ENCODE results near the gene KLHL4.
"Not testable (repeated sequence)": the region's sequence is repeated elsewhere in the genome, so short reads cannot be mapped to it uniquely, and the experiment has no call there.

KLHL4 gene

GRCh38 chrX:87664381-87664780 is 146.8 kb downstream of the KLHL4 start:
- DNase-seq, result no peak

DNA sequence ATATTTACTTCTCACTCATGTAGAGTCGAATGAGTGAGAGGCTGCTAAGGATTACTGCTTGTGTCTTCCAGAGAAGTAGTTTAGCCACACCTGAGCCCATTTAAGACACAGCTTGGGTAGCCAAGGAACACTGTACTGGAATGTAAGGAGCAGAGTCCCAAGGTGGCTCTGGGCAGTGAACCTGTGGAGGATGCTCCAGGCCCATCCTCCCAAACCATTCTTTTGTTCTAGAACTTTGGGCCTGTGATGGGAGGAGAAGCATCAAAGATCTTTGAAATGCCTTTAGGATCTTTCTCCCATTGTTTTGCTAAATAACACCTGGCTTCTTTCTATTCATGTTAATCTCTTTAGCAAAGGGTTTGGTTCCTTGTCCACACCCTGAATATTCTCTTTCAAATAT is 162.2 kb downstream of the KLHL4 start:
- no peak for DNase-seq

DNA sequence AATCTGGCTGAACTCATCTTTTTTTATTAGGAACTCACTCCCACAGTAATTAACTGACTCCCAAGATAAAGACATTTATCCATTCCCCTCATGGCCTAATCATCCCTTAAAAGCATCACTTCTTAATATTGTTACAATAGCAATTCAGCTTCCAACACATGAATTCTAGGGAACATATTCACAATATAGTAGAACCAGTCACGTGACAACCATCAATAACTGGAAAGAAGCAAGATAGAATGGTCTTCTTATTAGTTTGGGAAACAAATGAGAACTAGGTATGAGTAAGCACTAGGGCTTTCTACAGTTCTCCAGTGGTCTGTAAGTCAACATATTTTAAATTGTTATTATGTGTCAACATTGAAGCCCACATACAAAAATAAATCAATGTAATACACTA is 170.1 kb downstream of the KLHL4 start:
- no peak for DNase-seq

GRCh38 chrX:87688113-87688748 is 170.6 kb downstream of the KLHL4 start:
- DNase-seq, result not testable (repeated sequence)

- DNase-seq, result not testable (repeated sequence)
Measured at GRCh38 chrX:87689218-87689617, 171.6 kb downstream of the KLHL4 start.

- DNase-seq, result no peak
Measured at GRCh38 chrX:87693204-87693603, 175.6 kb downstream of the KLHL4 start.

DNA sequence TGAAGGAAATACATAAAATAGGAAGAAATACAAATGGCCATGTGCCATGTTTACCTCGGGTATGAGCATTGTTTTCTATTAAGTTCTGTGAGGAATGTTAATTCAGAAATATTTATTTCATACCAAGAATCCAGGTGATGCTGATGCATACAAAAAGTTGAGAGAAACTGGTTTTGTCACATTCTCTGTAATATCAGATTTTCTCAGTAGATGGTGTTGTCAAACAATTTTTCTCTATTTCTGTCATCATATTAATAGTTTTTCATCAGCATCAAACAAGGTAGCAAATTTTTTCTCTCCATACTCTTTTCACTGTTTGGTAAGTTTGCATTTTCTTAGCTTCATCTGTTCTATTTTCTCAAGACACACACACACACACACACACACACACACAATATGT is 179.8 kb downstream of the KLHL4 start:
- no peak for DNase-seq

GRCh38 chrX:87702795-87703194 is 185.2 kb downstream of the KLHL4 start:
- DNase-seq, result no peak

DNA sequence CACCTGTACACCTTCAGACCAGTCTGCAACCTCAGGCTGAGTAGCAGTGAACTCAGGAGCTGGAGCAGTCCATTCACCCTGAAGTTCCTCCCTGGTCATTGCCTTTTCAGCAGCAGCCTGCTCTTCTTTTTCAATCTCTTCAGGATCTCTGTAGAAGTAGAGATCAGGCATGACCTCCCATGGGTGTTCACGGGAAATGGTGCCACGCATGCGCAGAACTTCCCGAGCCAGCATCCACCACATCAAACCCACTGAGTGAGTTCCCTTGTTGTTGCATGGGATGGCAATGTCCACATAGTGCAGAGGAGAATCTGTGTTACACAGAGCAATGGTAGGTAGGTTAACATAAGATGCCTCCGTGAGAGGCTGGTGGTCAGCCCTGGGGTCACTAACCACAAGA is 185.9 kb downstream of the KLHL4 start:
- DNase-seq, result not testable (repeated sequence)

DNA sequence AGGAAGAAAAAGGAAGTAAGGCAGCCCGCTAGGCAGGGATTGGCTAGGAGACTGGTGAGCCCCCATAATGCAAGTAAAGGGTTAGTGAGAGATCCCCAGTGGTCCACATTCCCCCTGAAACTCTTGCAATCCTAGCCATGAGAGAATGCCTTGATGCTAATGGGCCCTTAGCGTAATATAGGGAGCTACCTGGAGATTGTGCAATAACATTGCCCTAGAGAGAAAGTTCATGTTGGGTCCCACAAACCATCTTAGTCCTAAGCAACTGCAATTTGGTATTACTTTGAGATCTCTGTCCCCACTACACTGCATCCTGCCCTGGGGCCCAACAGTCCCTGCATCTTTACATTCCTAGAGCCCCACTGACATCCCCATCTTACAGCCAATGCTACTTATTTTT is 188.5 kb downstream of the KLHL4 start:
- DNase-seq, result no peak

GRCh38 chrX:87710580-87710979 is 193.0 kb downstream of the KLHL4 start:
- no peak for DNase-seq
